AML-193 (cell line): ENCODE measurements around the gene MEGF10.

Source experiments
- DNase-seq, 2 experiments: peaks; one replicate each; lab custom pipeline; 2025; lab: John Stamatoyannopoulos, UW

The MEGF10 gene

GRCh38 chr5:127326976-127327755, 36.6 kb downstream of the MEGF10 start:
- DNase-seq, result no peak

- DNase-seq, result no peak
Measured at GRCh38 chr5:127330116-127330515, 39.5 kb downstream of the MEGF10 start.

- DNase-seq, result no peak
Measured at GRCh38 chr5:127331890-127332649, 41.5 kb downstream of the MEGF10 start.

GRCh38 chr5:127333483-127333882, 42.9 kb downstream of the MEGF10 start:
- DNase-seq, result no peak

- DNase-seq, result no peak
Measured at GRCh38 chr5:127335381-127335780, 44.8 kb downstream of the MEGF10 start.

- no peak for DNase-seq
Measured at GRCh38 chr5:127337876-127338275, 47.3 kb downstream of the MEGF10 start.

- DNase-seq, result no peak
Measured at GRCh38 chr5:127338501-127338900, 47.9 kb downstream of the MEGF10 start.

GRCh38 chr5:127340606-127341005, 50.0 kb downstream of the MEGF10 start:
- DNase-seq, result no peak

- DNase-seq, result no peak
Measured at GRCh38 chr5:127342364-127342763, 51.8 kb downstream of the MEGF10 start.

GRCh38 chr5:127343313-127343712, 52.7 kb downstream of the MEGF10 start:
- DNase-seq, result no peak

GRCh38 chr5:127343866-127344265, 53.3 kb downstream of the MEGF10 start:
- no peak for DNase-seq

GRCh38 chr5:127344931-127345330, 54.3 kb downstream of the MEGF10 start:
- no peak for DNase-seq

GRCh38 chr5:127351418-127351817, 60.8 kb downstream of the MEGF10 start:
- DNase-seq, result no peak

- no peak for DNase-seq
Measured at GRCh38 chr5:127352068-127352467, 61.5 kb downstream of the MEGF10 start.

GRCh38 chr5:127353327-127353726, 62.7 kb downstream of the MEGF10 start:
- DNase-seq, result no peak

- DNase-seq, result no peak
Measured at GRCh38 chr5:127353796-127354195, 63.2 kb downstream of the MEGF10 start.

GRCh38 chr5:127355337-127355736, 64.7 kb downstream of the MEGF10 start:
- no peak for DNase-seq

GRCh38 chr5:127358284-127358683, 67.7 kb downstream of the MEGF10 start:
- no peak for DNase-seq

- no peak for DNase-seq
Measured at GRCh38 chr5:127358740-127359139, 68.1 kb downstream of the MEGF10 start.

GRCh38 chr5:127359502-127359901, 68.9 kb downstream of the MEGF10 start:
- no peak for DNase-seq

- DNase-seq, result no peak
Measured at GRCh38 chr5:127363403-127363802, 72.8 kb downstream of the MEGF10 start.

GRCh38 chr5:127367029-127367428, 76.4 kb downstream of the MEGF10 start:
- no peak for DNase-seq

GRCh38 chr5:127367946-127368465, 77.4 kb downstream of the MEGF10 start:
- DNase-seq, result no peak
